Astrocyte (in vitro differentiated cells and primary cell): ENCODE measurements around the gene ALDH2.

Experiments used
- CTCF ChIP-seq: IDR thresholded peaks from 2 replicates; pipeline ENCODE4 v1.5.1; 2011; ENCODE audit warnings: low read depth, mild to moderate bottlenecking, inconsistent platforms, low read length, moderate library complexity; ENCODE audit not compliant: insufficient read depth
- EZH2 ChIP-seq: IDR thresholded peaks from 2 replicates; pipeline ENCODE4 v1.6.1; 2012; ENCODE audit warnings: mild to moderate bottlenecking, low read length, inconsistent platforms; ENCODE audit not compliant: insufficient read depth

GRCh38 chr12:111768159-111768895 lies 1.6 kb downstream of the ALDH2 start:
- no peak for TF ChIP-seq CTCF
- TF ChIP-seq EZH2 = no peak
